ENCODE data around the gene MVB12B.

MVB12B gene

GRCh38 chr9:126292736-126293521 is 33.7 kb upstream of the MVB12B start:
- TF ChIP-seq FOXP2 (optimal IDR thresholded peaks at IDR 0.05; ENCODE audit: borderline replicate concordance, extremely low read depth, extremely low read length, insufficient read depth) (no peak), SIN3A (IDR thresholded peaks at IDR 0.05; ENCODE audit: borderline replicate concordance, insufficient read depth, low read length) (no peak), TAF1 (IDR thresholded peaks at IDR 0.05; ENCODE audit: borderline replicate concordance, insufficient read depth, low read length) (no peak), REST (IDR thresholded peaks at IDR 0.05; ENCODE audit: insufficient read depth in 1 of 2, low read depth in 2 of 2, low read length in 2 of 2) (no peak), POLR2AphosphoS5 (IDR thresholded peaks at IDR 0.05; ENCODE audit: low read depth, low read length) (no peak)

GRCh38 chr9:126293522-126293889 is 33.1 kb upstream of the MVB12B start:
- TF ChIP-seq POLR2AphosphoS5 (IDR thresholded peaks at IDR 0.05; ENCODE audit: low read depth, low read length) (no peak), FOXP2 (optimal IDR thresholded peaks at IDR 0.05; ENCODE audit: borderline replicate concordance, extremely low read depth, extremely low read length, insufficient read depth) (no peak), SIN3A (IDR thresholded peaks at IDR 0.05; ENCODE audit: borderline replicate concordance, insufficient read depth, low read length) (no peak), REST (IDR thresholded peaks at IDR 0.05; ENCODE audit: insufficient read depth in 1 of 2, low read depth in 2 of 2, low read length in 2 of 2) (no peak), TAF1 (IDR thresholded peaks at IDR 0.05; ENCODE audit: borderline replicate concordance, insufficient read depth, low read length) (no peak)

DNA sequence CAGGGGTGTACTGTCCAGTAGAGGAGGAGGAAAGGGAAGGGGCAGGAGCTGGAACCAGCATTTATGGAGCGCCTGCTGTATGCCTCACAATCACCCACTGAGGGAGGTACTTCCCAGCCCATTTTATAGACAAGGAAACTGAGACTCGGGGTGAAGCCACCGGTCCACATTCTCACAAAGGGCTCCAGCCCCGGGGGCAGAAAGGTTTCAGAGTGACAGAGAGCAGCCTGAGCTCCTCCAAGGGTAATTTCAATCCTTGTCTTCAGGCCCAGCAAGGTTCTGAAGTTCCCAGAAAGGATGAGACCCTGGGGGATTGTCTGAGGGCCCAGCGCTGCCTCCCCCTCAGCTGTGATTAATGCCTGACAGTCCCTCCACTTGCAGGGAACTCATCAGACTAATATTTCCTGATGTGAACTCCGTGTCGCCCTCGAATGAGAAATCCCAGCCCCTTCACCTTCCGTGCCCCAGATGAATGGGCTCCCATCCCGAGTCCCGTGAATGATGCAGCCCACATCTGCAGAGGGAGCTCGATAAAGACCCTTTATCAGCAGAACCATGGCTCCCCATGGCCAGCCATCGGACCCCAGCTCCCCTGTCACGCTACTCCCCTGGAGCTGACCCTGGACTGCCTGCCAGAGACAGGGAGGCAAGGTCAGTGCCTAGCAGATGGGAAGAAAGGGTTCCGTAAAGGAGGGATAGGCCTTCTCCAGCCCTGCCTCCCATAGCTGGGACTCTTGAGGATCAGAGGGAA is 32.1 kb upstream of the MVB12B start:
- TF ChIP-seq TAF1 (IDR thresholded peaks at IDR 0.05; ENCODE audit: borderline replicate concordance, insufficient read depth, low read length) (no peak), SIN3A (IDR thresholded peaks at IDR 0.05; ENCODE audit: borderline replicate concordance, insufficient read depth, low read length) (no peak), FOXP2 (optimal IDR thresholded peaks at IDR 0.05; ENCODE audit: borderline replicate concordance, extremely low read depth, extremely low read length, insufficient read depth) (no peak), REST (IDR thresholded peaks at IDR 0.05; ENCODE audit: insufficient read depth in 1 of 2, low read depth in 2 of 2, low read length in 2 of 2) (no peak), POLR2AphosphoS5 (IDR thresholded peaks at IDR 0.05; ENCODE audit: low read depth, low read length) (no peak)

DNA sequence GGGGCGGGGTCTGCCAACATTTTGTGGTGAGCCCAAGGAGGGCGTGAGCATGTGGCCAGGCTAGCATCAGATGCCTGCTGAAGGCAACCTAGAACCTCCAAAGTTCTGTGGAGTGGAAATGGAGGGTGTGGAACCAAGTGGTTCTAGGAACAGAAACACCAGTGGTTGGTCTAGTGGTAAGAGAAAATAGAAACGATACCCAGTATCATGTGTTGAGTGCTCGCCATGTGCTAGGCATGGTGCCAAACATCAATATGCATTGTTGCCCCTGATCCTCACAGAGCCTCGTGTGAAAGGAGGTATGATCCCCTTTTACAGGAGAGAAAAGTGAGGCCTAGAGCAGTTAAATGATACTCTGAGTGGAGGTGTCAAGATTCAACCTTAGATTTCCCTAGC is 31.5 kb upstream of the MVB12B start:
- no peak for TF ChIP-seq REST (IDR thresholded peaks at IDR 0.05; ENCODE audit: insufficient read depth in 1 of 2, low read depth in 2 of 2, low read length in 2 of 2)
- TF ChIP-seq POLR2AphosphoS5 (IDR thresholded peaks at IDR 0.05; ENCODE audit: low read depth, low read length) = no peak
- TF ChIP-seq FOXP2 (optimal IDR thresholded peaks at IDR 0.05; ENCODE audit: borderline replicate concordance, extremely low read depth, extremely low read length, insufficient read depth) = no peak
- TF ChIP-seq SIN3A (IDR thresholded peaks at IDR 0.05; ENCODE audit: borderline replicate concordance, insufficient read depth, low read length) = no peak
- no peak for TF ChIP-seq TAF1 (IDR thresholded peaks at IDR 0.05; ENCODE audit: borderline replicate concordance, insufficient read depth, low read length)

Data from PFSK-1 (cell line).